Left lobe of liver (tissue), 2 donors: ENCODE data around the gene NPW. TPM values are rescaled to one million over a fixed set of nuclear protein-coding genes. Genes with fewer than 3 reads are reported as not detected.
A peak's percentile ranks its signal among the peaks of the same experiment; 100 is the strongest.

Experiments
- ATAC-seq: fragments of 200-7000 bp; cut with Tn5 transposase; one replicate; pipeline ENCODE4 v1.9.1; 2020; ENCODE audit warnings: mild to moderate bottlenecking, moderate library complexity
- DNase-seq: peaks from one replicate; pipeline ENCODE4 v3.0.0-alpha.2; 2020; ENCODE audit warnings: low spot score
- total RNA-seq: library from RNA; stranded (reverse); gene quantifications from one replicate; pipeline ENCODE4 v1.2.1, GENCODE V29; 2021
- donor health status: DM: no; HTN: no; CAD: no; lungs with moderate emphysema.
- donor health status: DM: no; HTN: yes; CAD: no.

NPW gene
- total RNA-seq, 1 donor from 2014 or later = 8.5 TPM

DNA sequence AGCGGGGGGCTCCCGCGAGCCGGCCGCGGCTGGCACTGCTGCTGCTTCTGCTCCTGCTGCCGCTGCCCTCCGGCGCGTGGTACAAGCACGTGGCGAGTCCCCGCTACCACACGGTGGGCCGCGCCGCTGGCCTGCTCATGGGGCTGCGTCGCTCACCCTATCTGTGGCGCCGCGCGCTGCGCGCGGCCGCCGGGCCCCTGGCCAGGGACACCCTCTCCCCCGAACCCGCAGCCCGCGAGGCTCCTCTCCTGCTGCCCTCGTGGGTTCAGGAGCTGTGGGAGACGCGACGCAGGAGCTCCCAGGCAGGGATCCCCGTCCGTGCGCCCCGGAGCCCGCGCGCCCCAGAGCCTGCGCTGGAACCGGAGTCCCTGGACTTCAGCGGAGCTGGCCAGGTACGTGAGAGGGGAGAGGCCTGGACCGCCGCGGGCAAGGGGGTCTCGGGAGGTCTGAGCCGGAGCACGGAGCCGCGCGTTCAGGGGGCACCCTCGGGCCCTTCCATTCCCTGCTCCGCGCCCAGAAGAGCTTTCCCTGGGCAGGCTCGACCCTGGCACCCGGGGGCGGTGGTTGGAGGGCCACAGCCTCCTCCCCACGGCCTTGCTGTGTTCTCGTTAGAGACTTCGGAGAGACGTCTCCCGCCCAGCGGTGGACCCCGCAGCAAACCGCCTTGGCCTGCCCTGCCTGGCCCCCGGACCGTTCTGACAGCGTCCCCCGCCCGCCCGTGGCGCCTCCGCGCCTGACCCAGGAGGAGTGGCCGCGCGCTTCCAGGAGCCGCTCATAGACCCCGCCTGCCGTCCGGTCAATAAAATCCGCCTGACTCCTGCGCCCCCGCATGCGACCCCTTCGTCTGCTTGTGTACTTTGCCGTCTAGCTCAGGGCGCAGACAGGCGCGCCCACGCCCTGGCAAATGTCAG, 591 bp downstream of the NPW start:
- ATAC-seq (no peak), DNase-seq (no peak)

- DNase-seq (no peak), ATAC-seq (no peak)
Measured at GRCh38 chr16:2022723-2023091, 3.1 kb downstream of the NPW start.

GRCh38 chr16:2023092-2024031, 3.8 kb downstream of the NPW start:
- ATAC-seq = peak; percentile 86
- peak; percentile 97 for DNase-seq

- ATAC-seq (no peak), DNase-seq (no peak)
Measured at GRCh38 chr16:2024032-2024420, 4.4 kb downstream of the NPW start.

GRCh38 chr16:2025251-2025650, 5.7 kb downstream of the NPW start:
- DNase-seq = no peak
- no peak for ATAC-seq

DNA sequence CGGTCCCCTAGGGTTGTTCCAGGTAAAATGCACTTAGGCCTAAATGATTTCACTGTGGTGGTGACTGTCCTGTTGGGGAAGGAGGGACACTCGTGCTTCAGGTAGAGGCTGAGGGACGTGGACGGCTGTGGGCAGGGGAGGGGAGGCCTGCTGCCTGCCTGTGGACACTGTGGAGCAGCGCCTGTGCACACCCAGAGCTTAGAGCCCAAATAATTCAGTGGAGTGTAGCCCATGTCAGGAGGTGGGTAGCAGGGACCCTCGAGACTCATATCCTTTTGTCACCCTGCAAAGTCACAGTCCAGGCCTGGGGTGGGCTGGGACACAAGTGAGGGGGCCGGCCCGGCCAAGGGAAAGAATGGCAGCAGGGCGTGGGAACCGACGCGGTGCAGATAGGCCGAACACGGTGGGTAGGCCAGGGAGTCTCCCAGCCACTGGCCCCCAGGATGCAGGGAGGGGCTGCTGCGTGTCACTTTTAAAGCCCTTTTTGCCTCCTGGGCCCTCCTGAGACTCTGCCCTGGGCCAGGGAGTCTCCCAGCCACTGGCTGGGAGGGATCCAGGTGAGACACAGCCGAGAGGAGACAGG, 6.4 kb downstream of the NPW start:
- no peak for DNase-seq

DNA sequence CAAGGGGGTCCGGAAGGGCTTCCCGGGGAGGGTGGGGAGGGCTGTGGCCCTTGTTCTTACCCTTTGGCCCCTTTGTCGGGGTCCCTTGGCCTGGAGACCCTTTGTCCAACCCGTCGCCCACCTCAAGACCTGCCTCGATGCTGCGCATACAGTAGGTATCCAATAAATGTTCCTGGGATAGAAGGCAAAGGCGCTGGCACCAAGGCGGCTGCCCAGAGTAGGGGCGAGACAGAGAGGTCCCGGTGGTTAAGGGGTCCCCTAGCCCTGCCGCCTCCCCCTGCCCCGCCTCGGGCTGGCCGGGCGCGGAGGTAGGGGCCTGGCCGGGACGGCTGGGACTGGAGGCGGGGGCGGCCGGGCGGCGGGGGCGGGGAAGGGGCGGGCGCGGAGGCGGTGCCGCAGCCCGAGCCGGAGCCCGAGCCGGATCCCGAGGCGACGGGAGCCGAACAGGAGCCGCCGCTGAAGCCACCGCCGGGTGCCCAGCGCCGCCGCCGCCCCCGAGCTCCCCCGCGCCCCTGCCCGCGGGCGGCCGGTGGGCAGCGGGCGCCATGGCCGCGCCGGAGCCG, 7.0 kb downstream of the NPW start, which contains the start of gene NHERF2:
NHERF2 (plus strand) TSS at position 442 of the 563 bp plus-strand sequence; CDS start at position 546, 104 bp downstream.
- DNase-seq (peak; percentile 70), ATAC-seq (peak; percentile 48)

More for the DNA sequence above, 6.4 kb downstream of the NPW start:
- no peak for ATAC-seq

GRCh38 chr16:2027024-2028010, 7.7 kb downstream of the NPW start:
- ATAC-seq = peak; percentile 1
- DNase-seq = peak; percentile 58

DNA sequence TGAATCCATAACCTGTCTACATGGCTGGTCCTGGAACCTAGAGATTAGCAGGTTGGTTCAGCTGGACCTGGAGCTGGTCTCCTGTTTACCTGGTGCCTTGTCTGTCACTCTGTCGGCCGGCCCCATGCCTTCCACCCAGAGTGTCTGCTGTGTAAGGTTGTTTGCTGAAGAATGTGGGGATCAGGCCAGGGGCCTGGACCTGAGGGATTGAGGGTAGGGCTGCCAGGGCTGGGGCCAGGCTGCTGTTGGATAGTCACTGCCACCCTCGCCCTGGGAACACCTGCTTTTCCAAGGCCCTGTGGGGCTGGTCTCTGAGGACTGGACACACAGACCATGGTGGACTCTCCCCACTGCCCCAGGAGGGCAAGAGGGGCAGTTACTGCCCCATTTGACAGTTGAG, 8.6 kb downstream of the NPW start:
- DNase-seq (no peak), ATAC-seq (peak; percentile 1)

GRCh38 chr16:2028620-2029220, 9.1 kb downstream of the NPW start:
- DNase-seq (peak; percentile 78), ATAC-seq (peak; percentile 45)

- ATAC-seq (peak; percentile 37), DNase-seq (peak; percentile 83)
Measured at GRCh38 chr16:2029350-2029749, 9.8 kb downstream of the NPW start.

- no peak for DNase-seq
- no peak for ATAC-seq
Measured at GRCh38 chr16:2030036-2030435, 10.5 kb downstream of the NPW start.

- no peak for DNase-seq
Measured at GRCh38 chr16:2031081-2031577, 11.5 kb downstream of the NPW start.

GRCh38 chr16:2032285-2033056, 12.9 kb downstream of the NPW start:
- no peak for ATAC-seq
- no peak for DNase-seq

More at GRCh38 chr16:2031081-2031577, 11.5 kb downstream of the NPW start:
- ATAC-seq = no peak

GRCh38 chr16:2033057-2033908, 13.7 kb downstream of the NPW start:
- ATAC-seq (peak; percentile 18), DNase-seq (no peak)

GRCh38 chr16:2033909-2034695, 14.5 kb downstream of the NPW start:
- peak; percentile 2 for ATAC-seq

More at GRCh38 chr16:2033909-2034695, 14.5 kb downstream of the NPW start:
- DNase-seq = peak; percentile 81
